GM18858 (cell line): ENCODE data around the gene TBKBP1.
"Not testable (repeated sequence)": the region's sequence is repeated elsewhere in the genome, so short reads cannot be mapped to it uniquely, and the experiment has no call there.

ENCODE experiments used
- ATAC-seq: cut with Tn5 transposase; IDR thresholded peaks from one replicate; pipeline ENCODE4 v1.9.1; 2021; ENCODE audit not compliant: unreplicated experiment

The TBKBP1 gene

GRCh38 chr17:47678196-47678595, 15.8 kb upstream of the TBKBP1 start:
- ATAC-seq = no peak

- ATAC-seq = no peak
These were observed 11.8 kb upstream of the TBKBP1 start for GRCh38 chr17:47682138-47682537.

GRCh38 chr17:47682727-47683126, 11.2 kb upstream of the TBKBP1 start:
- not testable (repeated sequence) for ATAC-seq

- no peak for ATAC-seq
These were observed 9.9 kb upstream of the TBKBP1 start for GRCh38 chr17:47684025-47684424.

GRCh38 chr17:47684535-47685193, 9.3 kb upstream of the TBKBP1 start:
- ATAC-seq = no peak

- ATAC-seq = no peak
These were observed 8.2 kb upstream of the TBKBP1 start for GRCh38 chr17:47685556-47686275.

- ATAC-seq = no peak
These were observed 7.7 kb upstream of the TBKBP1 start for GRCh38 chr17:47686276-47686635.

GRCh38 chr17:47686664-47687327, 7.2 kb upstream of the TBKBP1 start:
- no peak for ATAC-seq

GRCh38 chr17:47687328-47687690, 6.7 kb upstream of the TBKBP1 start:
- ATAC-seq = no peak

- no peak for ATAC-seq
These were observed 6.2 kb upstream of the TBKBP1 start for GRCh38 chr17:47687748-47688147.

GRCh38 chr17:47690121-47690520, 3.8 kb upstream of the TBKBP1 start:
- no peak for ATAC-seq

- ATAC-seq = no peak
These were observed 1.6 kb upstream of the TBKBP1 start for GRCh38 chr17:47692137-47692894.

- ATAC-seq = no peak
These were observed 848 bp upstream of the TBKBP1 start for GRCh38 chr17:47692895-47693730.

GRCh38 chr17:47694581-47695428, 844 bp downstream of the TBKBP1 start:
- ATAC-seq = no peak

GRCh38 chr17:47695429-47696376, 1.7 kb downstream of the TBKBP1 start:
- ATAC-seq = no peak

- ATAC-seq = no peak
These were observed 3.0 kb downstream of the TBKBP1 start for GRCh38 chr17:47696717-47697642.

GRCh38 chr17:47697906-47698711, 4.1 kb downstream of the TBKBP1 start:
- no peak for ATAC-seq
